Uterus (tissue), 2 donors: ENCODE data around the gene CRISPLD2.
"Not testable (repeated sequence)": the region's sequence is repeated elsewhere in the genome, so short reads cannot be mapped to it uniquely, and the experiment has no call there.

ENCODE experiments used
- CTCF ChIP-seq, 4 experiments: fragments of 200-600 bp in 2 of 4; fragments of 450-650 bp in 2 of 4; sonication (generic) in 2 of 4; IDR thresholded peaks; one replicate each; pipeline ENCODE4 v1.5.1; 2016 to 2019; ENCODE audit warnings: antibody characterized with exemption in 4 of 4, mild to moderate bottlenecking in 2 of 4, moderate library complexity in 1 of 4
- POLR2A ChIP-seq, 2 donors: fragments of 450-650 bp; IDR thresholded peaks; one replicate each; pipeline ENCODE4 v1.6.1; 2016; ENCODE audit warnings: antibody characterized with exemption in 2 of 2, mild to moderate bottlenecking in 1 of 2, moderate library complexity in 1 of 2

DNA sequence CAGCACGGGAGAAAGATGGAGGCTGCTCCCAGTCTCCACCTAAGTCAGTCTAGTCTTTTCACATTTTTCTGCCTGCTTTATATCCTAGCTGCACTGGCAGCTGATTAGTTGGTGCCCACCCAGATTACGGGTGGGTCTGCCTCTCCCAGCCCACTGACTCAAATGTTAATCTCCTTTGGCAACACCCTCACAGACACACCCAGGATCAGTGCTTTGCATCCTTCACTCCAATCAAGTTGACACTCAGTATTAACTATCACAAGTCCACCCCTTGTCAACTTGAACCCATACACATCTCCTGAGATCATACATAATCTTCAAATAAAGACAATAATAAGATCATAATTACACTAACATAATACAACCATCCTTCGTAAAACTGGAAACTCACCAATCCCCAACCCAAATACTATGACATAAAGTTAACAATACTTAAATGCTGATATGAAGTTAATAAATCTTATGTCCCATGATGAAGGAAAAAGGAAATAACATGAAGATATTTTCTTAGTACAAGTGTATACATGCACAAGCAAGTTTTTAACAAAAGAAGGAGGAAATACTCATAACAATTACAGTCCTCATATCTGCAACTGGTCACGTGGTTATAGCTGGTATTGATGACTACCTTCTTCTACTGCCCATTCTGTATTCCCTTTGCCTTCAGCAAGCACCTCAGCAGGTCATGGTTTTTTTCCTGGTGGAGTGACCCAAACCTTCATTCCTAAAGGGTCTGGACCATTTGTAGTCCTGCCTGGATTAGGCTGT, 35.8 kb downstream of the CRISPLD2 start:
- TF ChIP-seq CTCF, POLR2A (IDR thresholded peaks at IDR 0.05): not testable (repeated sequence)
